ENCODE results near the gene GATAD2A.

Gene GATAD2A

GRCh38 chr19:19529783-19530422, 124.4 kb downstream of the GATAD2A start:
- DNase-seq (ENCODE audit: low spot score) = no peak

- DNase-seq (ENCODE audit: low spot score) = no peak
Measured at GRCh38 chr19:19530423-19530804, 124.9 kb downstream of the GATAD2A start.

- no peak for DNase-seq (ENCODE audit: low spot score)
Measured at GRCh38 chr19:19530889-19531288, 125.4 kb downstream of the GATAD2A start.

- DNase-seq (ENCODE audit: low spot score) = peak; percentile 46
Measured at GRCh38 chr19:19531951-19532805, 126.7 kb downstream of the GATAD2A start.

- DNase-seq (ENCODE audit: low spot score) = no peak
Measured at GRCh38 chr19:19532806-19533701, 127.6 kb downstream of the GATAD2A start.

GRCh38 chr19:19533841-19534240, 128.4 kb downstream of the GATAD2A start:
- no peak for DNase-seq (ENCODE audit: low spot score)

GRCh38 chr19:19534556-19535265, 129.2 kb downstream of the GATAD2A start:
- no peak for DNase-seq (ENCODE audit: low spot score)

- no peak for DNase-seq (ENCODE audit: low spot score)
Measured at GRCh38 chr19:19535311-19536191, 130.1 kb downstream of the GATAD2A start.

GRCh38 chr19:19537075-19538048, 131.9 kb downstream of the GATAD2A start:
- no peak for DNase-seq (ENCODE audit: low spot score)

GRCh38 chr19:19538061-19538784, 132.7 kb downstream of the GATAD2A start, which contains the start of gene CILP2:
Gene CILP2 (plus strand): TSS chr19:19538265. CDS start chr19:19538350, 85 bp downstream.
- no peak for DNase-seq (ENCODE audit: low spot score)

GRCh38 chr19:19538785-19539166, 133.3 kb downstream of the GATAD2A start:
- no peak for DNase-seq (ENCODE audit: low spot score)

- no peak for DNase-seq (ENCODE audit: low spot score)
Measured at GRCh38 chr19:19539698-19540063, 134.2 kb downstream of the GATAD2A start.

GRCh38 chr19:19540064-19540714, 134.7 kb downstream of the GATAD2A start:
- no peak for DNase-seq (ENCODE audit: low spot score)

- DNase-seq (ENCODE audit: low spot score) = no peak
Measured at GRCh38 chr19:19540715-19541515, 135.4 kb downstream of the GATAD2A start.

GRCh38 chr19:19541616-19542015, 136.1 kb downstream of the GATAD2A start:
- no peak for DNase-seq (ENCODE audit: low spot score)

- no peak for DNase-seq (ENCODE audit: low spot score)
Measured at GRCh38 chr19:19542507-19542906, 137.0 kb downstream of the GATAD2A start.

GRCh38 chr19:19543101-19543500, 137.6 kb downstream of the GATAD2A start:
- DNase-seq (ENCODE audit: low spot score) = no peak

All from globus pallidus (tissue), 1 donor.